ENCODE data around the gene SEH1L.

DNA sequence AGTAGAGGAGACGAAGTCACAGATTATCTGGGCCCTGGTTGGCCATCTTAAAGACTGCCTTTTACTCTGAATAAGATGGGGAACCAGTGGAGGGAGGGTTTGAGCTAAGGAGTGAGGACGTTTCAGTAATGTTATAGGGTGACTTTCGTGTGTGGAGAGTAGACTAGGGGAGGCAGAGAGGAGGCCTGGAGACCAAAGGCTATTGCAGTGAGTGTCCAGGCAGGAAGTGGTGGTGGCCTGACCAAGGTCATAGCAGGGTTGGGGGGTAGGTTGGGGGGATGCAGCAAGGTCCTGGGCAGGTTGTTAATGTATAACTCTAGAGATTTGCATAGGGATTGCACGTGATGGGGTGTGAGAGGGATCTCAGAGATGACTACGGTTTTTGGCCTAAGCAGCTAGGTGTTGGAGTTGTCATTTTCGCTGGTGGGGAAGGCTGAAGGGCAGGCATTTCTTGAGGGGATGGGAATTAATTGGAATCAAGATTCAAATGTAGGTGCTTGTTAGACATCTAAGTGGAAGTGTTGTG is 48.2 kb downstream of the SEH1L start:
- TF ChIP-seq EP300 (IDR thresholded peaks at IDR 0.05) = no peak
- TF ChIP-seq POLR2A (IDR thresholded peaks at IDR 0.05) = no peak
- no peak for TF ChIP-seq CTCF (IDR thresholded peaks at IDR 0.05)
- TF ChIP-seq POLR2AphosphoS5 (IDR thresholded peaks at IDR 0.05) = no peak
